IPS-NIHi7 (cell line): Measurements from ENCODE around the gene TRIM40.

Experiments used
- DNase-seq: peaks from one replicate; pipeline ENCODE4 v3.0.0; 2012; ENCODE audit warnings: mixed read lengths; ENCODE audit errors: extremely low spot score

The TRIM40 gene

GRCh38 chr6:30149858-30150550, 14.1 kb downstream of the TRIM40 start:
- DNase-seq: no peak

- DNase-seq: no peak
These were observed 14.9 kb downstream of the TRIM40 start for GRCh38 chr6:30150671-30151395.

DNA sequence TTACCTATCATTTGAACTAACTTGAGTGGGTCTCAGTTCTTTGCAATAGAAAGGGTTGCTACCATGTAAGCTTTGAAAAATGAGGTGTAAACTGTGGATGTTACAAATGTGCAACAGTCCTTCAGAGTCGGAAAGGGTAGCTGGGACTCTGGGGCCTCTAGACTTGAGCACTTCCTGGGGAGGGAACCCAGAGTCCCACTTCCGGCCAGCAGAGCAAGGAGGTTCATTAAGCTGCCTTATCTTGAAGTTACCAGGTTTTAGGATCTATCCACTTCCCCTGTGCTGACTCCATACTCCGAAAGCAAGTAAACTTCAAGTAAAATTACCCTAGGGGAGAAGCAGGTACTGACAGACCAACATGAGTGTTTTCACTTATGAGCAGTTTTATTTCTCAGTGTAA, 15.6 kb downstream of the TRIM40 start:
- DNase-seq: no peak

DNA sequence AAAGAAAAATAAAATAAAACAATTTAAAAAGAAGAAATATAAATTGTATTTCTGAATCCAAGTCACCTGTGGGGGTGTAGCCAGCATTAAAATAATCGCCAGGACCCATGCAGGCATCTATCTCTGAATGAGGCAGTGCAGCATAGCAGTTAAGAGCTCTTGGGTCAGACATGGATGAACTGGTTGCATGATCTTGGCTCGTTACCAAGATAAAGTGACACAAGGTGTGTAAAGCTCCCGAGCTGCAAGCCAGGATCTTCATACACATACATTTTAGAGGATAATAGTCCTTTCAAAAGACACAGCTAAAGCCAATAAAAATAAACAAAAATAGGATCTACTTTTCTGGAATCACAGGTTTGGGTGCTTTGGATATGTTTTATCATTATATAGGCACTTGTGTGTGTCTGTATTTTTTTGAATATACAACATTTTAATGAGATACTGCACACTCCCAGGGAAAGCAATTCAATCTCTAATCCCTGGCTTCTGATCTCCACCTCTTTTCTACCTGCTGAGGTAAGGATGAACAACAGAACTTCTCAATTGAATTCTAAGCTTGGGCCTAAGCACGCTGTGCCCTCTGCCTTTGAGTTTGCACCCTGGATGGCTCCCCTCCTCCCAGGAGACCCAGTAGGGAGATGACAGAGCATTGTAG, 16.2 kb downstream of the TRIM40 start:
- no peak for DNase-seq

DNA sequence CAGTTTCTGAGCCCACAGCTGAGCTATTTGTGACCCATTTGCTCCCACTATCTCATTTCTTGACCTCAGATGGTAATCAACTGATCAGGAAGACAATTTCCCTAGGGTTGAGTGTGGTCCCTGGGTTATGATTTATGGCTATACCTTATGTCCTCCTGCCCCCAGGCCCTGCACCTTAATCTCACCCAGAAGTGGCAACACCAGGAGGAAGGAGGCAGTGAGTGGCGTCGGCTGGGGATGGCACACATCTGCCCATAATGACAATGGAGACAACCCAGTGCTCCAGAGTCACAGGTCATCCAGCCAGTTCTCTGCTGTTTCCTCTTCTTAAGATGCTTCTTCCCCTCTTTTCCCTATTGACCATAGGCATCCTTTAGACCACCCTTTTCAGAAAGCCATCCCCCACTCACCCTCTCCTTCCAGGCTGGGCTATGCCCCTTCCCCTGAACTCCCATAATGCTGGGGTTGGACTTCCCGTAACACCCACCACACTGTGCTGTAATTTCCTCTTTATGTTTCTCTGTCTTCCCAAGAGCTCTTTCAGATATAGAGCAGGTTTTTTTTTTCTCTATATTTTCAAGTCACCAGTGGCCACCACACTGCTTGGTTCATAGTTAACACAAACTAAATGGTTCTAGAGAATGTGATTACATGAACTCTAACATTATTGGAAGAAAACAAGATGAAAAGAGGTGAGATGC, 17.1 kb downstream of the TRIM40 start:
- DNase-seq: no peak

GRCh38 chr6:30154061-30154460, 18.1 kb downstream of the TRIM40 start:
- DNase-seq: no peak

- no peak for DNase-seq
These were observed 19.0 kb downstream of the TRIM40 start for GRCh38 chr6:30154709-30155519.

GRCh38 chr6:30155520-30156261, 19.8 kb downstream of the TRIM40 start:
- DNase-seq: no peak

DNA sequence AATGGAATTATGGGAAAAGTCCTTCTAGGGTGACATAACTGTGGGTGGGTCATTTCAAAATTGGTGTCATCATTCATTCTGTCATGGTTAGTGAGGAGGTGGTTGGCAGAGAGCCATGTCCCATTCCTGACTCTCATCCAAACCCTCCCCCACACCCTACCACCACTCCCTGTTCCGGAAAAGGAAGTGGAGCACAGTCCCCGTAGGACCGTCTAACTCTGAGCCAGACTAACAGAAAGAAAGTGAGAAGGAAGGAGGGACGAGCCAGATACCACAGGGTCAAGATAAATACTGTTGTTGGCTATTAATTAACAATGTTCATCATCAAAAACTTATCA, 20.3 kb downstream of the TRIM40 start:
- no peak for DNase-seq

DNA sequence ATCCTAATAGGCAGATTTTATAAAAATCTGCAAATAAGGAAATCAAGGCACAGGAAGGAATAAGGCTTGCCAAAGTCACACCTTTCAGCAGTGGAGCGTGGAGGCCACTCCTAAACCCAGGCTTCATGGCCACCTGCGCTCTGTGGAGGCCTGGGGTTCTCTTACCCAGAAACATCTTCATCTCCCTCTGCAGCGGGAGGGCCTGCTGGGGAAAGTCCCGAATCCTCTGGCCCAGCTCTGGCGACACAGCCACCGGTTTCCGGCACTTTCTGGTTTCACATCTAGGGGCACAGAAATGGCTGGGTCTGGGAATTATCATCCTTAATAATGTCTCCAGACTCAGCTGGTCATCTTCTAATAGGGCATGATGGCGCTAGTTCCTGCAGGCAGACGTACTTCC, 20.8 kb downstream of the TRIM40 start:
- no peak for DNase-seq

DNA sequence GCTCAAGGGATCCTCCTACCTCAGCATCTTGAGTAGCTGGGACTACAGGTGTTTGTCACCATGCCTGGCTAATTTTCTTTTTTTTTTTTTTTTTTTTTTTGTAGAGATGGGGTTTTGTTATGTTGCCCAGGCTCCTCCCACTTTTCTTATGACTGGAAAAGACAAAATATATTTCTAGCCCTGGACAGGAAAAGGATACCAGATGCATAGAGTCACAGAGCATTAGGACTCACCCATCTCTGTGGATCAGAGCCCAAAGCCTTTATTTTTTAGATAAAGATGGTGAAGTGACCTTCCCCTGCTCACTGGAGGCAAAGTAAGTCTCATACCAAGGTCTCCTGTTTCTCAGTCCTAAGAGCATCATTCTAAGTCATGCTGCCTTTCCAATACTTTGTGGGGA, 21.6 kb downstream of the TRIM40 start:
- DNase-seq: no peak

DNA sequence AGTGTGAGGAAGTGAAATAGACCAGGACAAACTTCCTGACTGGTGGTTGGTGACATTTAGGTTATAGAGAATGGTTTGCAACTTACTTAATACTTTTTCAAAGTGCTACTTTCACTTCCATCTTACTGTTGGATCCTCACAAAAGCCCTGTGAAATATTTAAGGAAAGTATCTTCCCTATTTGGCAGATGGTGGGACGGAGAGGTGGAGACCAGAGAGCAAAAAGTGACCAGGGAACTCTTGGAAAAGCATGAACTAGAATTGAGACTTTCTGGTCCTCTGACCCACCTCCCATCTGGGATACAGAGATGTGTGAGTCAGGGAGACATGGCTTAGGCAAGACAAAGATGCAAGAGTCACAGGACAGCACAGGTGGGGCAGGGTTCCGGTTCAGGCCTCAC, 22.1 kb downstream of the TRIM40 start:
- DNase-seq: no peak

DNA sequence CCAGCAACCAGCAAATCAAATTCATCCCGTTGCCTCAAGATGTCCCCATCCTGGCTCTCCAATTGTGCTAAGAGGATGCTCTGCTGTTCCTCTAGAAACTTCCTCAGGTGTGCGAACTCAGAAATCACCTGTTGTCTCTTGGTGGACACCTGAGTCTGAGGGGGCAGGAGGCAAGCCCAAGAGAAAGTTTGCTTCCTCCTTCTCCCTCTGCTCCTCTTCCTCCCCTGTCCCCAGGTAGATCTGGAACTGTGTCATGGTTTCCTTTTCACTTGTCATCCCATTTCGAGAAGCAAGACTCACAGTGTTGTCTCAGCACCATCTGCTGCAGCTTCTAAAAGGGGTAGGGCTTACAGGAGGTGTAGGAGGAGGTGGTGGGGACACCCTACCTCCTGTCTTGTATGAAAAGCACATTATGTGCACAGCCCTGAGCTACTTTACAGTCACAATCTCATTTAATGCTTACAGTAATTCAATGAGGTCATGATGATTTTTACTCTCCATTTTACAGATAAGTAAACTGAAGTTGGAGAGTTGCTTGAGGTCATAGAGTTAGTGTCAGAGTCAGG, 22.6 kb downstream of the TRIM40 start:
- DNase-seq: no peak

- no peak for DNase-seq
These were observed 24.3 kb downstream of the TRIM40 start for GRCh38 chr6:30160008-30160784.

- DNase-seq: no peak
These were observed 25.0 kb downstream of the TRIM40 start, which contains the start of gene TRIM10 for GRCh38 chr6:30160785-30161531. TRIM10 (minus strand) TSS chr6:30161211; CDS start chr6:30160858, 353 bp downstream.

GRCh38 chr6:30162265-30163089, 26.5 kb downstream of the TRIM40 start:
- no peak for DNase-seq

DNA sequence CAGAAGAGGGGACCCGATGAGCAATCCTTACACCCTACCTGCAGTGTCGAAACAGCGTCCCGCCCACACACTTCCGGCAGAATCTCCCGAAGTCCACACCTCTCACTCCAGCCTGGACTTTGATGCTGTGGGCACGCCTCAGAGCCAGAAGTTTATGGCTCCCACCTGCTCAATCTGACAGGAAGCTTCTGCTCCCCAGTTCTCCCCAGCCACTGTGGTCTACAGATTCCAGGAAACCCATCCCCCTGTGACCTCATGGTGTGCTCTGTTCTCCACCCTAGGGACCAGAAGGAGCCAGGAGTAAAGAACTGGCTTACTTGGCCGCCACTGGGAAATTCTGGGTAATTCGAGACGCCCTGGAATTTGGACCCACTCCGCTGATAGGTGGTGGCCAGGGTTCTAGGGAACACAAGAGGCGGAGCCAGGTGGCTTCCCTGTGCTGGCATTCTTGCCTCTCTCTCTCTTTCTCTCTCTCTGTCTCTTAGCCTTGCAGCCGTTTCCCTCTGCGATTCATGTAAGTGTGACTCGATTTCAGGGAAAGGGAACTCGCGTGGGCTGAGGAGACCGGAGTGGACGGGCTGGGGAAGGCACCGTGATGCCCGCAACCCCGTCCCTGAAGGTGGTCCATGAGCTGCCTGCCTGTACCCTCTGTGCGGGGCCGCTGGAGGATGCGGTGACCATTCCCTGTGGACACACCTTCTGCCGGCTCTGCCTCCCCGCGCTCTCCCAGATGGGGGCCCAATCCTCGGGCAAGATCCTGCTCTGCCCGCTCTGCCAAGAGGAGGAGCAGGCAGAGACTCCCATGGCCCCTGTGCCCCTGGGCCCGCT, 27.4 kb downstream of the TRIM40 start, which contains the start of gene TRIM15:
TSS of gene TRIM15 (plus strand) at position 457 of the 828 bp plus-strand sequence. CDS start at position 596, 139 bp downstream.
- DNase-seq: no peak
